Right cardiac atrium (tissue), 5 donors: ENCODE measurements around the gene SHC3. TPM values are rescaled to one million over a fixed set of nuclear protein-coding genes. Genes with fewer than 3 reads are reported as not detected.

Source experiments
- ATAC-seq, 2 donors: fragments of 200-7000 bp; cut with Tn5 transposase; one replicate each; pipeline versions ENCODE4 v1.8.0 to v1.9.1; 2020; ENCODE audit warnings: moderate library complexity in 2 of 2, mild to moderate bottlenecking in 1 of 2
- DNase-seq, 3 donors: peaks; one replicate each; pipeline ENCODE4 v3.0.0-alpha.2; 2020
- H3K27ac ChIP-seq: one replicate; pipeline ENCODE4 v1.5.1; 2013; ENCODE audit warnings: mild to moderate bottlenecking, low read length, control low read depth, moderate library complexity
- H3K27me3 ChIP-seq: one replicate; pipeline ENCODE4 v1.6.1; 2013; ENCODE audit not compliant: control insufficient read depth, insufficient read depth
- H3K4me1 ChIP-seq: one replicate; pipeline ENCODE4 v1.6.1; 2013; ENCODE audit warnings: low read length; ENCODE audit not compliant: control insufficient read depth, insufficient read depth
- H3K4me3 ChIP-seq: one replicate; pipeline ENCODE4 v1.5.1; 2013; ENCODE audit warnings: low read length, control low read depth
- H3K9me3 ChIP-seq: one replicate; pipeline ENCODE4 v1.6.1; 2013; ENCODE audit warnings: low read length; ENCODE audit not compliant: control insufficient read depth
- WGBS: extraction: QIAGEN DNeasy Blood & Tissue Kit; methylation state at CpG from one replicate; pipeline ENCODE4 v1.1.7; 2013; 5-methylcytosine and 5-hydroxymethylcytosine counted together
- intact Hi-C, 4 donors: fragments of 100-400 bp; cut with DNase I; formaldehyde crosslinking; loops; one replicate each; pipeline versions ENCODE4 v1.11.0 to v1.14.0; 2022 to 2023
- polyA plus RNA-seq: library from polyadenylated mRNA; stranded (reverse); fragments of 200-250 nt; gene quantifications from one replicate; pipeline ENCODE4 v1.2.3, GENCODE V29; 2013
- total RNA-seq, 4 donors: library from RNA; stranded (reverse); fragmentation: NEBNext Ultra II Directional; extraction: Animal tissue kit (Norgen Biotek cat#: 25700); gene quantifications; one replicate each; pipeline ENCODE4 v1.2.1, GENCODE V29; 2021
- donor health status: healthy with polysubstance abuse.
- donor health status: DM: no; HTN: yes; CAD: no.
- donor health status: DM: no; HTN: no; CAD: no.
- donor health status: DM: no; HTN: yes; CAD: no; lungs with severe emphysema.
- donor health status: DM: yes; HTN: yes; CAD: no.

SHC3 gene
- total and polyA plus RNA-seq, 5 donors: 0.29 to 3.1 (median 1.1) TPM

DNA sequence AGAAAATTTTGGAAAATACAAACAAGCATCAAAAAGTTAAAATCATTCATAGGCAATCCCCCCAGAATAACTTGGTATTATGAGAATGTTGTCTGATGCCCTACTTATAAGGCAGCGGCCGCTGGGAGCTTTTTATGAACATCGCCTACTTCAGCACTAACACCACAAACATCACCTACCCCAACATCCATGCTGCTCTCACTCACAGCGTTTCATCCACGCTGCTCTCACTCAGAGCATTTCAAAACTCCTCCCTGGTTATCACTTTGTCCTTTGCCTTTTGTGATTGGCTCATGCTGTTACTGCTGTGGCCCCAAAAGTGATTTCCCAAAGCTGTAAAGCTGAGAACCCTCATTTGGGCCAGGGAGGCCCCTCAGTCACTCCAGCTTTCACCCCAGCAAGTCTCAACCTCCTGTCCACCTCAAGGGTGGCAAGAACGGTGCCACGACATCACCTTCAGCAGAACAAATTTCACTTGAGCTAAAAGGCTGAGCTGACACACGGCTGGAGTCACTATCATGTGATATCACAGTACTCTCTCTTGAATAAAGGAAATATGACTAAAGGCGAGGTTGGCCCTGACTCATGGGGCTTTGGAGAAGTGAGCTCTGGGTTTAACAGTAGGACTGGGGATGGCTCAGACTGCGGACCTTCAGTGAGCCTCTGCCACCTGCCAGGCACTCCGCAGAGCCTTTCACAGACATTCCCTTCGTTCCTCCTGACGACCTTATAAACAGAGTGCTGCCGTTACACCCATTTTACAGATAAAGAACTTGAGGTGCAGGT, 25.2 kb downstream of the SHC3 start:
- intact Hi-C loops: no loop called here
- no peak overlapping the region for H3K27ac ChIP-seq
- ATAC-seq: peak in 1 of 2 donors; percentile 43
- H3K4me3 ChIP-seq: no peak overlapping the region
- no peaks in the 10 kb centered on the region for H3K4me1 ChIP-seq
- no peaks in the 10 kb centered on the region for H3K27me3 ChIP-seq
- WGBS: 74% methylated on average over 14 of the region's 14 CpGs
- DNase-seq: no peak
- H3K9me3 ChIP-seq: no peaks in the 10 kb centered on the region

DNA sequence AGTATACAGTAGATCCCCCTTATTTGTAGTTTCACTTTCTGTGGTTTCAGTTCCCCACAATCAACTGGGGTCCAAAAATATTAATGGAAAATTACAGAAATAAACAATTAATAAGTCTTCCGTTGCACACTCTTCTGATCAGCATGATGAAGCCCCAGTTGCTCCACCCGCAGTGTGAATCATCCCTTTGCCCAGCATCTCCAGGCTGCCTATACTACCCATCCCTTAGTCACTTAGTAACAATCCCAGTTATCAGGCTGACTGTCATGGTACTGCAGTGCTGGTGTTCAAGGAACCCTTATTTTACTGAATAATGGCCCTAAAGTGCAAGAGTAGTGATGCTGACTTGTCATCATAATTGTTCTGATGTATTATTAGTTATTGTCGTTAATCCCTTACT, 28.9 kb downstream of the SHC3 start:
- Histone ChIP-seq H3K9me3 (no peaks in the 10 kb centered on the region), H3K4me3 (no peak overlapping the region), H3K4me1 (no peaks in the 10 kb centered on the region), H3K27me3 (no peaks in the 10 kb centered on the region), H3K27ac (no peak overlapping the region)
- ATAC-seq (no peak), DNase-seq (no peak)
- 87% methylated on average over 3 of the region's 3 CpGs for WGBS
- intact Hi-C loops: no loop called here

DNA sequence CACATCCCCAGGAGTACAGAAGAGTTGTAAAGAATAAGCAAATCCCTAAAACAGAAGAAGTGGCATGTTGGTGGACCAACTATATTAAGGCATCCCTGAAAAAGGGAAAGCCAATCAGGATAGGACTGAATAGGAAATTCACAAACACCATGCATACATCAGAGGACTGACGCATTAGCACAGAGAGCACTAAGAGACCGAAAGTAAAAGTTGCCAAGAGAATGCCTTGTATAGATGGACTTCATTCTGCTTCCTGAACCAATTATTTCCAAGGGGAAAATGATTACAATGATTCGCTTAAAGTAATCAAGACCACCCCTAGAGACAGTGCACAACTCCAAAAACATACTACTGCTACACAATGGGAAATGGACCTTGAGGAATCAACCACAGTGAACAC, 33.5 kb downstream of the SHC3 start:
- intact Hi-C loops: no loop called here
- H3K27ac ChIP-seq: no peak overlapping the region
- ATAC-seq (no peak), DNase-seq (no peak)
- 72% methylated on average over 3 of the region's 3 CpGs for WGBS
- no peaks in the 10 kb centered on the region for H3K27me3 ChIP-seq
- H3K4me3 ChIP-seq: no peak overlapping the region
- no peaks in the 10 kb centered on the region for H3K4me1 ChIP-seq
- no peaks in the 10 kb centered on the region for H3K9me3 ChIP-seq

DNA sequence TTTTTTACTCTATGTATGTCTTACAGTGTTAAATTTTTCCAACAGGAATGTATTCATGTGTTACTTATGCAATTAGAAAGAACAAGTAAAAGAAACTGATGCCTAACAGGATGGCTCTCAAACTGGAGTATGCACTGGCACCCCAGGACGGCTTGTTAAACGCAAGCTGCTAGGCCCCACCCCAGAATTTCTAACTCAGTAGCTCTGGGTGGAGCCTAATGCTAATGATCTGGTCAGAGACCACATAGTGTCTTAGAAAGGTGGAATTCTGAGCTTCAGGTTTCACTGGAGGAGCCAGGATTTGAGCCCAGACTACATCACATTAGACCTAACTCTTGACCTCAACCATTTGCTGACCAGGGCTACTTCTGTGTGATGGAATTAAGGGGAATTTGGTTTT, 34.4 kb downstream of the SHC3 start:
- H3K27ac ChIP-seq: no peak overlapping the region
- no peak overlapping the region for H3K4me3 ChIP-seq
- no peaks in the 10 kb centered on the region for H3K4me1 ChIP-seq
- H3K27me3 ChIP-seq: no peaks in the 10 kb centered on the region
- no peaks in the 10 kb centered on the region for H3K9me3 ChIP-seq
- no peak for ATAC-seq
- DNase-seq: no peak
- WGBS: 61% methylated on average over 2 of the region's 2 CpGs
- intact Hi-C loops: no loop called here

DNA sequence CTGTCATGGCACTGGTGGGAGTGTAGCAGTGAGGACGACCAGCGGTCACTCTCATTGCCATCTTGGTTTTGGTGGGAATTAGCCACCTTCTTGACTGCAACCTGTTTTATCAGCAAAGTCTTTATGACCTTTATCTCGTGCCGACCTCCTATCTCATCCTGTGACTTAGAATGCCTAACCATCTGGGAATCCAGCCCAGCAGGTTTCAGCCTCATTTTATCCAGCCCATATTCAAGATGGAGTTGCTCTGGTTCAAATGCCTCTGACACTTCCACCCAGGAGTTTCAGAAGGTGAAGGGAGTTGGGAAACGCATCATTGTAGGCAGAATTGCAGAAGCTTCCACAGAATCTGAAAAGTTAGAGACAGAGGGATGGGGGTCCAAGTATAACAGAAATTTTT, 35.4 kb downstream of the SHC3 start:
- Histone ChIP-seq H3K27ac (no peak overlapping the region), H3K27me3 (no peaks in the 10 kb centered on the region), H3K4me1 (no peaks in the 10 kb centered on the region), H3K4me3 (no peak overlapping the region), H3K9me3 (no peaks in the 10 kb centered on the region)
- DNase-seq: no peak
- intact Hi-C loops: no loop called here
- 77% methylated on average over 5 of the region's 5 CpGs for WGBS
- ATAC-seq: no peak

DNA sequence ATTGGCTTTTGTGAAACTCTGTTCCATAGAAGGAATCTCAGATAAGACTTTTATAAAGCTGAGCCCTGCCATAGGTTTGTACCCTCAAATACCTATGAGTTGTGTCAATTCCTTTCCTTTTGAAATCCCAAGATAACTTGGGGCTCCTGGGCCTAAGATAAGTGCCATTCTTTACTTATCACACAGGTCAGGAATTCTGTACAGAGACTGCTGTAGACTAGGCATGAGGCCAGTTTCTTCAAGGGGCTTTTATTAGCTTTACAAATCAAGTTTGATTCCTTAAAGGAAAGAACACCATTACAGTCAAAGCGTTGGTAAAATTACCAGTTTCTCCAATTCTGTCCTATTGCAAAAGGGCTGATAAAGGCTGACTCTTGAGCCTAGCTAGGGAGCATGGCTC, 39.2 kb downstream of the SHC3 start:
- no peaks in the 10 kb centered on the region for H3K4me1 ChIP-seq
- DNase-seq: no peak
- no peak for ATAC-seq
- H3K27ac ChIP-seq: no peak overlapping the region
- no peaks in the 10 kb centered on the region for H3K27me3 ChIP-seq
- no peaks in the 10 kb centered on the region for H3K9me3 ChIP-seq
- WGBS: 81% methylated on average over 1 of the region's 1 CpG
- intact Hi-C loops: no loop called here
- H3K4me3 ChIP-seq: no peak overlapping the region

DNA sequence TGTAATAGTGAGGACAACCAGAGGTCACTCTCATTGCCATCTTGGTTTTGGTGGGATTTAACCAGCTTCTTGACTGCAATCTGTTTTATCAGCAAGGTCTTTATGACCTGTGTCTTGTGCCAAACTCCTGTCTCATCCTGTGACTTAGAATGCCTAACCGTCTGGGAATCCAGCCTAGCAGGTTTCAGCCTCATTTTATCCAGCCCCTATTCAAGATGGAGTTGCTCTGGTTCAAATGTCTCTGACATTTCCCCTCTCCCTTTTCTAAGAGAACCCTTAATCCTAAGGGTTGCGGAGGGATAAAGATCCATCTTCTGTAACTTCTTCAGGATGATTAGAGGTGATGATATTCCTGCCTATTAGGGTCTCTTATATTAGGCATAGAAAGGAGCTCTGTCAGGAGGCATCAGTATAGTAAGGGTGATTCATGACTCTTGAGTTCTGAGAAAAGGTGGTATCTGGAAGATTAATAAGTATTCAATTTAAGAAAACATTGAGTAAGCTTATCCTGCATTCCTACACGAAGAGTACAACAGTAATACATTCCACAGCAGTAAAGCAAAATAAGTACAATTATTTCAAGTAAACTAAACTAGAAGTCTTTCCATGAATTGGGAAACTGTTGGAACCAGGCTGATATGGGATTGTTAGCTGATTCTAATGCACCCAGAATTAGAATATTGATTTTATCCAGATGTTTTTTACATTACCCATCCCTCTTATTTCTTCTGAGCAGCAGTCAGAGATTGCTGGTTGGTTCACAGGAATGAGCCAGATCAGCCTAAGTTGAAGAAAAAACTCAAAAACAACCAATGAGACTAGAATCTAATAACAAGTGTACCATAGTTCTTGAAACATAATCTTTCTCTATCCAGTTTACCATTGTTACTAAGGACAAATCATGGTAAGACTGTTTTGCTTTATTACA, 39.9 kb downstream of the SHC3 start:
- ATAC-seq (no peak), DNase-seq (no peak)
- Histone ChIP-seq H3K27me3 (no peaks in the 10 kb centered on the region), H3K4me1 (no peaks in the 10 kb centered on the region), H3K9me3 (no peaks in the 10 kb centered on the region), H3K27ac (no peak overlapping the region), H3K4me3 (no peak overlapping the region)
- intact Hi-C loops: no loop called here
- WGBS: 82% methylated on average over 3 of the region's 3 CpGs

DNA sequence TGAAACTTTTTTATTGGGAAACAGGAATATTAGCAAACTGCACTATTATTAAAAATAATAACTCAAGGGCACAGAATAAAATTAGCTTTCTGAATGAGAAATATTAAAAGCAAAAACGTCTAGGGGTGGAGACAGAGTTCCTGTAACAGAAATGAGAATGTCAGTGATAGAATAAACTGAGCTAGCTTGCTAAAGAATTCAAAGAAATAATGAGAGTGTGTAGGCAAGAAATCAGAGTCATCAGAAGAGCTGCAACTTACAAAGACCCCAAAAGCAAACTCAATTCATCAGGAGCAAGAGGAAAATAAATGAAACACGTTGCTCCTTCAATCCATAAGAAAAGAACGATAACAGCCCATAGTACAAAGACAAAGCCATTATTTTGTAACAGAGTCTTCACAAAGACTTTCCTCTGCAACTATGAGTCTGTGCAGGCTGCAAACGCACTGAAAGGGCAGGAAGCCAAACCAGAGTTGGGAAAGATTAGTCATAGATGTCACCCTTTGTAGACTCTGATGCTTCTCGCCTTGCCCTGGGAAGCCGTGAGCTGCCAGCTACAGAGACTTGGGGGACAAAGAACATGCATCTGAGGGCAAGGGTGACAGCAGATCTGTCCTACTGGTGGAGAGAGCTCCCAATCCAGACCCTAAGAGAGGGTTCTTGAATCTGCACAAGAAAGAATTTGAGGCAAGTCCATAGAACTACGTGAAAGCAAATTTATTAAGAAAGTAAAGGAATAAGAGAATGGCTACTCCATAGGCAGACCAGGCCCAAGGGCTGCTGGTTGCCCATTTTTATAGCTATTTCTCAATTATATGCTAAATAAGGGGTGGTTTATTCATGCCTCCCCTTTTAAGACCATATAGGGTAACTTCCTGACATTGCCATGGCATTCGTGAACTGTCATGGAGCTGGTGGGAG, 40.8 kb downstream of the SHC3 start:
- Histone ChIP-seq H3K27ac (no peak overlapping the region), H3K9me3 (no peaks in the 10 kb centered on the region), H3K27me3 (no peaks in the 10 kb centered on the region), H3K4me3 (no peak overlapping the region), H3K4me1 (no peaks in the 10 kb centered on the region)
- 48% methylated on average over 8 of the region's 8 CpGs for WGBS
- intact Hi-C loops: no loop called here
- peak; percentile 61 to 68 (median 61) for DNase-seq
- ATAC-seq: peak; percentile 91

DNA sequence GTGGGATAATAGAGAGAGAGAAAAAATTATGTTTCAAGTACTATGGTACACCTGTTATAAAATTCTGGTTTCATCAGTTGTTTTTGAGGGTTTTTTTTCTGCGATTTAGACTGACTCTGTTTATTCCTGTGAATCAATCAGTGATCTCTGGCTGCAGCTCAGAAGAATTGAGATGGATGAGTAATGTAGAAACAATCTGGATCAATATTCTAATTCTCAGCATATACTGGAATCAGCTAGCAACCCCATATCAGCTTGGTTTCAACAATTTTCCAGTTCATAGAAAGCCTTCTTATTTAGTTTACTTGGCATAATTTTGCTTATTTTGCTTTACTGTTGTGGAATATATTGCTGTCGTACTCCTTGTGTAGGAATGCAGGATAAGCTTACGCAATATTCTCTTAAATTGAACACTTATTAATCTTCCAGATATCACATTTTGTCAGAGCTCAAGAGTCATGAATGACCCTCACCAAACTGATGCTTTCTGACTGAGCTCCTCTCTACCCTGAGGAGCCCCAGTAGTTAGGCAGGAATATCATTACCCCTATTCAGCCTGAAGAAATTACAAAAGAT, 42.9 kb downstream of the SHC3 start:
- ATAC-seq (no peak), DNase-seq (no peak)
- no peak overlapping the region for H3K4me3 ChIP-seq
- H3K4me1 ChIP-seq: no peaks in the 10 kb centered on the region
- intact Hi-C loops: no loop called here
- H3K27me3 ChIP-seq: no peaks in the 10 kb centered on the region
- 84% methylated on average over 3 of the region's 3 CpGs for WGBS
- no peaks in the 10 kb centered on the region for H3K9me3 ChIP-seq
- H3K27ac ChIP-seq: no peak overlapping the region

DNA sequence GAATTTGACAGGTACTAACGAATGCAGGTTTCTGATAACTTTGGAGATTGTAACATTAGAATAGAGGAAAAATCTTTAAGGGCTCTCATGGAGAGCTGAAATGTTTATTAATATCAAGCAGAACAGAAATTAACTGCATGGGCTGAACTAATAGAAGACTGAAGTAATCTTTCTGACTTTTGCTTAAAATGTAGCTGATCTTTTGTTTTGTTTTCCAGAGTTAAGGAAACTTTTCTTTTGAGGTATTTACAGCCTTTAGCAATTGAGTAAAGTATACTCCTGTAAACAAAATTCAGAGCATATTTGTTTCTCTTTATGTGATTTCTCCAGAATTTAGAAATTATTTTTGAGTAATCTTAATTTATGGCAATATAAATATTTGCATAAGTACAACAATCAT, 43.9 kb downstream of the SHC3 start:
- no peak for DNase-seq
- no peaks in the 10 kb centered on the region for H3K4me1 ChIP-seq
- H3K9me3 ChIP-seq: no peaks in the 10 kb centered on the region
- intact Hi-C loops: no loop called here
- ATAC-seq: no peak
- H3K27ac ChIP-seq: no peak overlapping the region
- 90% methylated on average over 1 of the region's 1 CpG for WGBS
- no peaks in the 10 kb centered on the region for H3K27me3 ChIP-seq
- H3K4me3 ChIP-seq: no peak overlapping the region
